Measurements from ENCODE around the gene MAP7D1.

DNA sequence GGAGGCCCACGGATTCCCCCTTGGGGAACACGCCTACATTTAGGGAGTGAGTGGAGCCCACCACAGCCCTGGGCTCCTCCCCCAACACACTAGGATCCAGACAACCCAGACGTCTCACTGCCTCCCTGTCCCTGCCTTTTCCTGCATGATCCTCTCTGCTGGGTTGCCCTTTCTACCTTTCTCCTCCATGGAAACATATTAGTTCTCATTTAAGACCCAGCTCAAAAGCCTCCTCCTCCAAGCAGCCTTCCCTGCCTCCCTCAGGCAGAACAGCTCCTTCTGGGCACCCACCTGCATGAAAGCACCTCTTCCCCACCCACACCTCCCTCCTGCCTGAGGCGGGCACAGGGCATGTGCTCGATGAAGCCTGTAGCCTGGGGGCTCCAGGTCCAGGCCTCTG is 41.6 kb upstream of the MAP7D1 start:
- TF ChIP-seq, protein P1, sequence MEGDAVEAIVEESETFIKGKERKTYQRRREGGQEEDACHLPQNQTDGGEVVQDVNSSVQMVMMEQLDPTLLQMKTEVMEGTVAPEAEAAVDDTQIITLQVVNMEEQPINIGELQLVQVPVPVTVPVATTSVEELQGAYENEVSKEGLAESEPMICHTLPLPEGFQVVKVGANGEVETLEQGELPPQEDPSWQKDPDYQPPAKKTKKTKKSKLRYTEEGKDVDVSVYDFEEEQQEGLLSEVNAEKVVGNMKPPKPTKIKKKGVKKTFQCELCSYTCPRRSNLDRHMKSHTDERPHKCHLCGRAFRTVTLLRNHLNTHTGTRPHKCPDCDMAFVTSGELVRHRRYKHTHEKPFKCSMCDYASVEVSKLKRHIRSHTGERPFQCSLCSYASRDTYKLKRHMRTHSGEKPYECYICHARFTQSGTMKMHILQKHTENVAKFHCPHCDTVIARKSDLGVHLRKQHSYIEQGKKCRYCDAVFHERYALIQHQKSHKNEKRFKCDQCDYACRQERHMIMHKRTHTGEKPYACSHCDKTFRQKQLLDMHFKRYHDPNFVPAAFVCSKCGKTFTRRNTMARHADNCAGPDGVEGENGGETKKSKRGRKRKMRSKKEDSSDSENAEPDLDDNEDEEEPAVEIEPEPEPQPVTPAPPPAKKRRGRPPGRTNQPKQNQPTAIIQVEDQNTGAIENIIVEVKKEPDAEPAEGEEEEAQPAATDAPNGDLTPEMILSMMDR (IDR thresholded peaks at IDR 0.05): no peak
- TF ChIP-seq POLR2A (IDR thresholded peaks at IDR 0.05): no peak
- no peak for TF ChIP-seq POLR2AphosphoS5 (IDR thresholded peaks at IDR 0.05)
- no peak for TF ChIP-seq EP300 (IDR thresholded peaks at IDR 0.05)
